ENCODE results near the gene ANAPC15.

DNA sequence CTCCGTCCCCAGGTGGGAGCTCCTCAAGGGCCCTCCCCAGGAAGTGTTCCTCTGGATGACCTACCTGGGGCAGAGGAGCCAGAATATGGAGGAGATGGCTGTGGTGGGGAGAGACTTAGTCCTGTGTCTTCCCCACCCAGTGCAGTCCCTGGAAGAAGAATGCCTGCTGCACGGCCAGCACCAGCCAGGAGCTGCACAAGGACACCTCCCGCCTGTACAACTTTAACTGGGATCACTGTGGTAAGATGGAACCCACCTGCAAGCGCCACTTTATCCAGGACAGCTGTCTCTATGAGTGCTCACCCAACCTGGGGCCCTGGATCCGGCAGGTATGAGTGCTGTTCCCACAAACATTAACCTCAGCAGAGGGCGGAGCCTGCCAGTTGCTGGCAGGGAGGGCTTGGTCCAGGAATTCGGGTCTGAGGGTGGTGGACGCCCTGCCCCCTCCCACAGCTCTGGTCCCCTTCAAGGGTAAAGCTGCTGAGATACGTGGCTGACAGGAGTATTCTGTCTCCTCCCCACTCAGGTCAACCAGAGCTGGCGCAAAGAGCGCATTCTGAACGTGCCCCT is 26.4 kb upstream of the ANAPC15 start:
- no peak for TF ChIP-seq SP2 (IDR thresholded peaks at IDR 0.05; ENCODE audit: extremely low read depth, low read depth, low read length, poor library complexity, severe bottlenecking)
- TF ChIP-seq, protein P1, sequence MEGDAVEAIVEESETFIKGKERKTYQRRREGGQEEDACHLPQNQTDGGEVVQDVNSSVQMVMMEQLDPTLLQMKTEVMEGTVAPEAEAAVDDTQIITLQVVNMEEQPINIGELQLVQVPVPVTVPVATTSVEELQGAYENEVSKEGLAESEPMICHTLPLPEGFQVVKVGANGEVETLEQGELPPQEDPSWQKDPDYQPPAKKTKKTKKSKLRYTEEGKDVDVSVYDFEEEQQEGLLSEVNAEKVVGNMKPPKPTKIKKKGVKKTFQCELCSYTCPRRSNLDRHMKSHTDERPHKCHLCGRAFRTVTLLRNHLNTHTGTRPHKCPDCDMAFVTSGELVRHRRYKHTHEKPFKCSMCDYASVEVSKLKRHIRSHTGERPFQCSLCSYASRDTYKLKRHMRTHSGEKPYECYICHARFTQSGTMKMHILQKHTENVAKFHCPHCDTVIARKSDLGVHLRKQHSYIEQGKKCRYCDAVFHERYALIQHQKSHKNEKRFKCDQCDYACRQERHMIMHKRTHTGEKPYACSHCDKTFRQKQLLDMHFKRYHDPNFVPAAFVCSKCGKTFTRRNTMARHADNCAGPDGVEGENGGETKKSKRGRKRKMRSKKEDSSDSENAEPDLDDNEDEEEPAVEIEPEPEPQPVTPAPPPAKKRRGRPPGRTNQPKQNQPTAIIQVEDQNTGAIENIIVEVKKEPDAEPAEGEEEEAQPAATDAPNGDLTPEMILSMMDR (IDR thresholded peaks at IDR 0.05 in 2 of 3, conservative IDR thresholded peaks at IDR 0.05 in 1 of 3; ENCODE audit: insufficient read depth in 2 of 3, low read depth in 1 of 3, low read length in 3 of 3): no peak
- TF ChIP-seq SIN3A (IDR thresholded peaks at IDR 0.05; ENCODE audit: borderline replicate concordance in 2 of 2, control insufficient read depth in 1 of 2, low read depth in 2 of 2, low read length in 2 of 2): no peak
- no peak for TF ChIP-seq ZFP36 (IDR thresholded peaks at IDR 0.05; ENCODE audit: low read depth, low read length, partially characterized antibody)
- TF ChIP-seq U2AF1 (optimal IDR thresholded peaks at IDR 0.05; ENCODE audit: low read depth, low read length): no peak
- no peak for TF ChIP-seq KAT7 (CRISPR knock-in tag; IDR thresholded peaks at IDR 0.05; ENCODE audit: borderline replicate concordance)
- no peak for TF ChIP-seq XRCC3 (IDR thresholded peaks at IDR 0.05)
- no peak for TF ChIP-seq TCF7L2 (IDR thresholded peaks at IDR 0.05; ENCODE audit: low read depth, low read length)
- no peak for TF ChIP-seq MYBL2 (IDR thresholded peaks at IDR 0.05; ENCODE audit: low read depth)
- TF ChIP-seq MYBL2 (CRISPR knock-in tag; IDR thresholded peaks at IDR 0.05; ENCODE audit: borderline replicate concordance): no peak
- TF ChIP-seq, protein P2, sequence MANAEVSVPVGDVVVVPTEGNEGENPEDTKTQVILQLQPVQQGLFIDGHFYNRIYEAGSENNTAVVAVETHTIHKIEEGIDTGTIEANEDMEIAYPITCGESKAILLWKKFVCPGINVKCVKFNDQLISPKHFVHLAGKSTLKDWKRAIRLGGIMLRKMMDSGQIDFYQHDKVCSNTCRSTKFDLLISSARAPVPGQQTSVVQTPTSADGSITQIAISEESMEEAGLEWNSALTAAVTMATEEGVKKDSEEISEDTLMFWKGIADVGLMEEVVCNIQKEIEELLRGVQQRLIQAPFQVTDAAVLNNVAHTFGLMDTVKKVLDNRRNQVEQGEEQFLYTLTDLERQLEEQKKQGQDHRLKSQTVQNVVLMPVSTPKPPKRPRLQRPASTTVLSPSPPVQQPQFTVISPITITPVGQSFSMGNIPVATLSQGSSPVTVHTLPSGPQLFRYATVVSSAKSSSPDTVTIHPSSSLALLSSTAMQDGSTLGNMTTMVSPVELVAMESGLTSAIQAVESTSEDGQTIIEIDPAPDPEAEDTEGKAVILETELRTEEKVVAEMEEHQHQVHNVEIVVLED (CRISPR knock-in tag; IDR thresholded peaks at IDR 0.05): no peak
- no peak for TF ChIP-seq MXI1 (IDR thresholded peaks at IDR 0.05; ENCODE audit: low read depth, low read length)
- TF ChIP-seq, protein P3, sequence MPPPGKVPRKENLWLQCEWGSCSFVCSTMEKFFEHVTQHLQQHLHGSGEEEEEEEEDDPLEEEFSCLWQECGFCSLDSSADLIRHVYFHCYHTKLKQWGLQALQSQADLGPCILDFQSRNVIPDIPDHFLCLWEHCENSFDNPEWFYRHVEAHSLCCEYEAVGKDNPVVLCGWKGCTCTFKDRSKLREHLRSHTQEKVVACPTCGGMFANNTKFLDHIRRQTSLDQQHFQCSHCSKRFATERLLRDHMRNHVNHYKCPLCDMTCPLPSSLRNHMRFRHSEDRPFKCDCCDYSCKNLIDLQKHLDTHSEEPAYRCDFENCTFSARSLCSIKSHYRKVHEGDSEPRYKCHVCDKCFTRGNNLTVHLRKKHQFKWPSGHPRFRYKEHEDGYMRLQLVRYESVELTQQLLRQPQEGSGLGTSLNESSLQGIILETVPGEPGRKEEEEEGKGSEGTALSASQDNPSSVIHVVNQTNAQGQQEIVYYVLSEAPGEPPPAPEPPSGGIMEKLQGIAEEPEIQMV (tag; conservative IDR thresholded peaks at IDR 0.05; ENCODE audit: low read depth): no peak
- no peak for TF ChIP-seq ASH1L (IDR thresholded peaks at IDR 0.05; ENCODE audit: borderline replicate concordance, low read depth, partially characterized antibody)
- TF ChIP-seq, protein P4, sequence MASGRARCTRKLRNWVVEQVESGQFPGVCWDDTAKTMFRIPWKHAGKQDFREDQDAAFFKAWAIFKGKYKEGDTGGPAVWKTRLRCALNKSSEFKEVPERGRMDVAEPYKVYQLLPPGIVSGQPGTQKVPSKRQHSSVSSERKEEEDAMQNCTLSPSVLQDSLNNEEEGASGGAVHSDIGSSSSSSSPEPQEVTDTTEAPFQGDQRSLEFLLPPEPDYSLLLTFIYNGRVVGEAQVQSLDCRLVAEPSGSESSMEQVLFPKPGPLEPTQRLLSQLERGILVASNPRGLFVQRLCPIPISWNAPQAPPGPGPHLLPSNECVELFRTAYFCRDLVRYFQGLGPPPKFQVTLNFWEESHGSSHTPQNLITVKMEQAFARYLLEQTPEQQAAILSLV (tag; IDR thresholded peaks at IDR 0.05): no peak
